Liver (tissue), 9 donors: ENCODE data around the gene DAB1. TPM values are rescaled to one million over a fixed set of nuclear protein-coding genes. Genes with fewer than 3 reads are reported as not detected.

Source experiments
- DNase-seq: peaks from one replicate; pipeline ENCODE4 v3.0.0-alpha.2; 2017; ENCODE audit warnings: low spot score
- H3K27ac ChIP-seq, 2 donors: one replicate each; pipeline ENCODE4 v1.7.0; 2013; ENCODE audit warnings: inconsistent platforms in 2 of 2, low read length in 2 of 2, control low read depth in 1 of 2, low read depth in 1 of 2, mild to moderate bottlenecking in 1 of 2
- H3K27me3 ChIP-seq, 4 donors: one replicate each; pipeline versions ENCODE4 v1.6.1 to v1.7.0; 2013; ENCODE audit warnings: low read length in 3 of 4, inconsistent platforms in 1 of 4, mild to moderate bottlenecking in 1 of 4, moderate library complexity in 1 of 4; ENCODE audit not compliant: control insufficient read depth in 4 of 4, insufficient read depth in 4 of 4
- H3K36me3 ChIP-seq, 4 donors: one replicate each; pipeline versions ENCODE4 v1.6.1 to v1.7.0; 2013; ENCODE audit warnings: low read length in 3 of 4, mild to moderate bottlenecking in 3 of 4, low read depth in 1 of 4, moderate library complexity in 1 of 4; ENCODE audit not compliant: control insufficient read depth in 4 of 4, insufficient read depth in 3 of 4
- H3K4me1 ChIP-seq, 4 donors: one replicate each; pipeline versions ENCODE4 v1.6.1 to v1.7.0; 2013; ENCODE audit warnings: low read length in 3 of 4, mild to moderate bottlenecking in 3 of 4, moderate library complexity in 1 of 4; ENCODE audit not compliant: control insufficient read depth in 4 of 4, insufficient read depth in 4 of 4
- H3K4me3 ChIP-seq, 3 donors: one replicate each; pipeline versions ENCODE4 v1.6.1 to v1.7.0; 2013; ENCODE audit warnings: low read length in 3 of 3, control low read depth in 1 of 3, low read depth in 1 of 3, mild to moderate bottlenecking in 1 of 3
- H3K9ac ChIP-seq, 2 donors: one replicate each; pipeline ENCODE4 v1.7.0; 2013; ENCODE audit warnings: low read length in 2 of 2, mild to moderate bottlenecking in 2 of 2, moderate library complexity in 2 of 2, control low read depth in 1 of 2, low read depth in 1 of 2
- H3K9me3 ChIP-seq, 4 donors: one replicate each; pipeline versions ENCODE4 v1.6.1 to v1.7.0; 2013; ENCODE audit warnings: low read length in 3 of 4; ENCODE audit not compliant: control insufficient read depth in 4 of 4
- ATF3 ChIP-seq: IDR thresholded peaks from 2 replicates; pipeline ENCODE4 v1.6.1; 2016; ENCODE audit warnings: antibody characterized with exemption
- CTCF ChIP-seq: fragments of 150-350 bp; IDR thresholded peaks from 2 replicates; pipeline ENCODE4 v1.5.1; 2017; ENCODE audit warnings: improper control_type of control experiment, low read depth, low read length; ENCODE audit not compliant: missing input control
- EGR1 ChIP-seq, 2 donors: IDR thresholded peaks; 2 replicates each; pipeline ENCODE4 v1.6.1; 2016 to 2018; ENCODE audit warnings: antibody characterized with exemption in 2 of 2, low read depth in 2 of 2
- FOXA1 ChIP-seq: IDR thresholded peaks from 2 replicates; pipeline ENCODE4 v1.6.1; 2016; ENCODE audit warnings: antibody characterized with exemption
- FOXA2 ChIP-seq: IDR thresholded peaks from 2 replicates; pipeline ENCODE4 v1.6.1; 2016; ENCODE audit warnings: antibody characterized with exemption
- GABPA ChIP-seq, 2 donors: IDR thresholded peaks in 1 of 2; conservative IDR thresholded peaks in 1 of 2; 2 replicates each; pipeline ENCODE4 v1.6.1; 2016; ENCODE audit warnings: antibody characterized with exemption in 2 of 2, mild to moderate bottlenecking in 1 of 2, moderate library complexity in 1 of 2
- HNF4A ChIP-seq, 2 donors: conservative IDR thresholded peaks; 2 replicates each; pipeline ENCODE4 v1.6.1; 2016; ENCODE audit warnings: antibody characterized with exemption in 2 of 2, mild to moderate bottlenecking in 2 of 2
- HNF4G ChIP-seq: IDR thresholded peaks from 2 replicates; pipeline ENCODE4 v1.6.1; 2016; ENCODE audit warnings: antibody characterized with exemption
- JUND ChIP-seq, 2 donors: IDR thresholded peaks; 2 replicates each; pipeline ENCODE4 v1.6.1; 2016; ENCODE audit warnings: antibody characterized with exemption in 2 of 2
- MAX ChIP-seq: IDR thresholded peaks from 2 replicates; pipeline ENCODE4 v1.6.1; 2016; ENCODE audit warnings: antibody characterized with exemption
- NR2F2 ChIP-seq: IDR thresholded peaks from 2 replicates; pipeline ENCODE4 v1.6.1; 2016; ENCODE audit warnings: antibody characterized with exemption
- RAD21 ChIP-seq, 2 donors: IDR thresholded peaks; 2 replicates each; pipeline ENCODE4 v1.6.1; 2016; ENCODE audit warnings: antibody characterized with exemption in 2 of 2, mild to moderate bottlenecking in 2 of 2
- REST ChIP-seq: IDR thresholded peaks from 2 replicates; pipeline ENCODE4 v1.6.1; 2016; ENCODE audit warnings: antibody characterized with exemption, mild to moderate bottlenecking
- RXRA ChIP-seq, 2 donors: IDR thresholded peaks; 2 replicates each; pipeline ENCODE4 v1.6.1; 2017 to 2018; ENCODE audit warnings: antibody characterized with exemption in 2 of 2, mild to moderate bottlenecking in 1 of 2
- SP1 ChIP-seq: IDR thresholded peaks from 2 replicates; pipeline ENCODE4 v1.6.1; 2018; ENCODE audit warnings: antibody characterized with exemption, mild to moderate bottlenecking
- TAF1 ChIP-seq: conservative IDR thresholded peaks from 2 replicates; pipeline ENCODE4 v1.6.1; 2016; ENCODE audit warnings: antibody characterized with exemption, mild to moderate bottlenecking
- YY1 ChIP-seq: IDR thresholded peaks from 2 replicates; pipeline ENCODE4 v1.6.1; 2016; ENCODE audit warnings: antibody characterized with exemption, mild to moderate bottlenecking
- ZBTB33 ChIP-seq: IDR thresholded peaks from 2 replicates; pipeline ENCODE4 v1.6.1; 2016; ENCODE audit warnings: antibody characterized with exemption
- WGBS: extraction: QIAGEN DNeasy Blood & Tissue Kit; methylation state at CpG from one replicate; pipeline ENCODE4 v1.1.7; 2013; 5-methylcytosine and 5-hydroxymethylcytosine counted together
- polyA plus RNA-seq, 2 donors: library from polyadenylated mRNA; stranded (reverse) in 1 of 2; unstranded in 1 of 2; fragments of 200-250 nt in 1 of 2; fragments of >200 nt in 1 of 2; fragmentation: Nextera tagmentation in 1 of 2; extraction: Ambion mirVana in 1 of 2; gene quantifications; one replicate each; pipeline versions ENCODE4 v1.2.1 to v1.2.3, GENCODE V29; 2013 to 2015
- total RNA-seq, 2 donors: library from RNA; depleted of rRNA; stranded (reverse); fragments of >200 nt; gene quantifications; one replicate each; pipeline ENCODE4 v1.2.3, GENCODE V29; 2014
- donor health status: healthy.
- donor health status: healthy.
- donor health status: healthy.
- donor health status: healthy.
- donor health status: healthy.

The DAB1 gene
- total and polyA plus RNA-seq, 4 donors: 0.54 to 1.7 (median 1.2) TPM

- H3K9me3 ChIP-seq: no peaks in the 10 kb centered on the region
- TF ChIP-seq REST: no peak
- TF ChIP-seq JUND (IDR thresholded peaks at IDR 0.05): no peak
- no peak for TF ChIP-seq TAF1
- no peak for TF ChIP-seq RXRA (IDR thresholded peaks at IDR 0.05)
- no peak for TF ChIP-seq MAX
- no peak for TF ChIP-seq EGR1 (IDR thresholded peaks at IDR 0.05; ENCODE audit: low read depth in 2 of 2)
- TF ChIP-seq ZBTB33: no peak
- no peak for TF ChIP-seq FOXA2
- TF ChIP-seq NR2F2: no peak
- TF ChIP-seq SP1: no peak
- no peak for TF ChIP-seq HNF4G
- TF ChIP-seq CTCF: no peak
- no peak for TF ChIP-seq ATF3
- TF ChIP-seq RAD21 (IDR thresholded peaks at IDR 0.05): no peak
- TF ChIP-seq GABPA (IDR thresholded peaks at IDR 0.05 in 1 of 2, conservative IDR thresholded peaks at IDR 0.05 in 1 of 2): no peak
- no peak for TF ChIP-seq YY1
- TF ChIP-seq FOXA1: no peak
- no peak for TF ChIP-seq HNF4A (conservative IDR thresholded peaks at IDR 0.05)
- H3K27me3 ChIP-seq: no peaks in the 10 kb centered on the region
- no peak overlapping the region for H3K27ac ChIP-seq
- WGBS: 92% methylated on average over 5 of the region's 5 CpGs
- no peaks in the 10 kb centered on the region for H3K4me1 ChIP-seq
- DNase-seq: no peak
- no peaks in the 10 kb centered on the region for H3K36me3 ChIP-seq
- no peak overlapping the region for H3K9ac ChIP-seq
- no peak overlapping the region for H3K4me3 ChIP-seq
These were observed 248.4 kb downstream of the DAB1 start for GRCh38 chr1:57175506-57175905.

- no peak overlapping the region for H3K9ac ChIP-seq
- no peak for DNase-seq
- H3K27me3 ChIP-seq: no peaks in the 10 kb centered on the region
- no peak overlapping the region for H3K4me3 ChIP-seq
- H3K36me3 ChIP-seq: no peaks in the 10 kb centered on the region
- 90% methylated on average over 1 of the region's 1 CpG for WGBS
- H3K4me1 ChIP-seq: no peaks in the 10 kb centered on the region
- H3K9me3 ChIP-seq: no peaks in the 10 kb centered on the region
- H3K27ac ChIP-seq: no peak overlapping the region
- TF ChIP-seq RAD21 (IDR thresholded peaks at IDR 0.05) (no peak), GABPA (IDR thresholded peaks at IDR 0.05 in 1 of 2, conservative IDR thresholded peaks at IDR 0.05 in 1 of 2) (no peak), HNF4G (no peak), ATF3 (no peak), SP1 (no peak), NR2F2 (no peak), JUND (IDR thresholded peaks at IDR 0.05) (no peak), RXRA (IDR thresholded peaks at IDR 0.05) (no peak), HNF4A (conservative IDR thresholded peaks at IDR 0.05) (no peak), MAX (no peak), EGR1 (IDR thresholded peaks at IDR 0.05; ENCODE audit: low read depth in 2 of 2) (no peak), FOXA2 (no peak), CTCF (no peak), TAF1 (no peak), YY1 (no peak), FOXA1 (no peak), ZBTB33 (no peak)
These were observed 251.8 kb downstream of the DAB1 start for GRCh38 chr1:57172040-57172439.
